Astrocyte (in vitro differentiated cells and primary cell): ENCODE measurements around the gene NPTX1.

Source experiments
- EZH2 ChIP-seq: IDR thresholded peaks from 2 replicates; pipeline ENCODE4 v1.6.1; 2012; ENCODE audit warnings: mild to moderate bottlenecking, low read length, inconsistent platforms; ENCODE audit not compliant: insufficient read depth
- TF ChIP-seq, protein P1 (sequence below): IDR thresholded peaks from 2 replicates; pipeline ENCODE4 v1.5.1; 2011; ENCODE audit warnings: low read depth, mild to moderate bottlenecking, inconsistent platforms, low read length, moderate library complexity; ENCODE audit not compliant: insufficient read depth

- TF ChIP-seq, protein P1, sequence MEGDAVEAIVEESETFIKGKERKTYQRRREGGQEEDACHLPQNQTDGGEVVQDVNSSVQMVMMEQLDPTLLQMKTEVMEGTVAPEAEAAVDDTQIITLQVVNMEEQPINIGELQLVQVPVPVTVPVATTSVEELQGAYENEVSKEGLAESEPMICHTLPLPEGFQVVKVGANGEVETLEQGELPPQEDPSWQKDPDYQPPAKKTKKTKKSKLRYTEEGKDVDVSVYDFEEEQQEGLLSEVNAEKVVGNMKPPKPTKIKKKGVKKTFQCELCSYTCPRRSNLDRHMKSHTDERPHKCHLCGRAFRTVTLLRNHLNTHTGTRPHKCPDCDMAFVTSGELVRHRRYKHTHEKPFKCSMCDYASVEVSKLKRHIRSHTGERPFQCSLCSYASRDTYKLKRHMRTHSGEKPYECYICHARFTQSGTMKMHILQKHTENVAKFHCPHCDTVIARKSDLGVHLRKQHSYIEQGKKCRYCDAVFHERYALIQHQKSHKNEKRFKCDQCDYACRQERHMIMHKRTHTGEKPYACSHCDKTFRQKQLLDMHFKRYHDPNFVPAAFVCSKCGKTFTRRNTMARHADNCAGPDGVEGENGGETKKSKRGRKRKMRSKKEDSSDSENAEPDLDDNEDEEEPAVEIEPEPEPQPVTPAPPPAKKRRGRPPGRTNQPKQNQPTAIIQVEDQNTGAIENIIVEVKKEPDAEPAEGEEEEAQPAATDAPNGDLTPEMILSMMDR = no peak
- no peak for TF ChIP-seq EZH2
These were observed 28.4 kb upstream of the NPTX1 start for GRCh38 chr17:80504686-80505413.
